MM.1S (cell line): ENCODE results near the gene PTPRZ1.

Experiments used
- EZH2 ChIP-seq: fragments of 300-600 bp; sonication (generic); optimal IDR thresholded peaks from 2 replicates; pipeline ENCODE3; 2017; ENCODE audit warnings: low read depth, mild to moderate bottlenecking, antibody characterized with exemption, low read length, mixed read lengths
- TF ChIP-seq, protein P1 (sequence below): fragments of 300-600 bp; sonication (generic); IDR thresholded peaks from 2 replicates; pipeline ENCODE4 v1.5.1; 2016; ENCODE audit warnings: antibody characterized with exemption, low read length, mixed read lengths

DNA sequence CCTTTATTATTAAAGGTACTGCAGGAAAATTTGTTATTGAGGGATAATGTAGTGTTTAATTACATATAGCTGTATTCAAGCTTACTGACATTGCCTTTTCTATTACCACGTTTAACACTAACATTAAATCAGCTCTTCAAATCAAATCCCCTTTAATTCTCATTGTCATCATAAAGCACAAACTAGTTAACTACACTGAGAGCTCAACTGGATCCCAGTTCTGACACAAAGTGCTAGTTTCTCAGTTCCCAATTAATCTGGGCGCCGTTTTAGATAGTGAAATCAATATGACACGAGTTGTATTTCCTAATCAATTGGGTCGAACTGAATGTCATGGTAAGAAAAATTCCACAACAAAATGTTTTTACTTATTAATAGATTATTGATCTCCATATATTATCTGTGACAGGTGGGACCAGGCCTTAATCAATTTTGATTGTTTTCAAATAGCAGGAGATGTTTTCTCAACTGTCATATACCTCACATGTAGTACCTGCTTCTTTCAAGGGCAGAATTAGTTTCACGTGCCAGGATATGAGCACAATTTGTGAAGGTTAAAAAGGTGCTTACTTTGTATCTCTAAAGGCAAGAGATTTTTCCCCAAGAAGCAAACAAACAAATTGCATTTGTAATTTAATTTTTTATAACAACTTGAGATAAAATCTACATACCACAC is 200.1 kb downstream of the PTPRZ1 start:
- TF ChIP-seq, protein P1, sequence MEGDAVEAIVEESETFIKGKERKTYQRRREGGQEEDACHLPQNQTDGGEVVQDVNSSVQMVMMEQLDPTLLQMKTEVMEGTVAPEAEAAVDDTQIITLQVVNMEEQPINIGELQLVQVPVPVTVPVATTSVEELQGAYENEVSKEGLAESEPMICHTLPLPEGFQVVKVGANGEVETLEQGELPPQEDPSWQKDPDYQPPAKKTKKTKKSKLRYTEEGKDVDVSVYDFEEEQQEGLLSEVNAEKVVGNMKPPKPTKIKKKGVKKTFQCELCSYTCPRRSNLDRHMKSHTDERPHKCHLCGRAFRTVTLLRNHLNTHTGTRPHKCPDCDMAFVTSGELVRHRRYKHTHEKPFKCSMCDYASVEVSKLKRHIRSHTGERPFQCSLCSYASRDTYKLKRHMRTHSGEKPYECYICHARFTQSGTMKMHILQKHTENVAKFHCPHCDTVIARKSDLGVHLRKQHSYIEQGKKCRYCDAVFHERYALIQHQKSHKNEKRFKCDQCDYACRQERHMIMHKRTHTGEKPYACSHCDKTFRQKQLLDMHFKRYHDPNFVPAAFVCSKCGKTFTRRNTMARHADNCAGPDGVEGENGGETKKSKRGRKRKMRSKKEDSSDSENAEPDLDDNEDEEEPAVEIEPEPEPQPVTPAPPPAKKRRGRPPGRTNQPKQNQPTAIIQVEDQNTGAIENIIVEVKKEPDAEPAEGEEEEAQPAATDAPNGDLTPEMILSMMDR, result no peak
- no peak for TF ChIP-seq EZH2
